Sigmoid colon (tissue), 7 donors: ENCODE data around the gene ITSN2. TPM values are rescaled to one million over a fixed set of nuclear protein-coding genes. Genes with fewer than 3 reads are reported as not detected.

Experiments used
- DNase-seq: peaks from one replicate; pipeline ENCODE4 v3.0.0-alpha.2; 2019
- H3K27ac ChIP-seq, 4 donors: fragments of 200-600 bp; sonication (generic); one replicate each; pipeline ENCODE4 v1.5.1; 2016 to 2019; ENCODE audit warnings: mild to moderate bottlenecking in 1 of 4
- H3K27me3 ChIP-seq, 3 donors: fragments of 200-600 bp; sonication (generic); one replicate each; pipeline ENCODE4 v1.5.1; 2019; ENCODE audit warnings: mild to moderate bottlenecking in 1 of 3
- H3K36me3 ChIP-seq, 4 donors: fragments of 200-600 bp; sonication (generic); one replicate each; pipeline ENCODE4 v1.5.1; 2016 to 2019
- H3K4me1 ChIP-seq, 4 donors: fragments of 200-600 bp; sonication (generic); one replicate each; pipeline ENCODE4 v1.5.1; 2017 to 2019
- H3K4me3 ChIP-seq, 4 donors: fragments of 200-600 bp; sonication (generic); one replicate each; pipeline ENCODE4 v1.5.1; 2017 to 2019; ENCODE audit warnings: mild to moderate bottlenecking in 2 of 4, moderate library complexity in 1 of 4
- H3K9me3 ChIP-seq, 4 donors: fragments of 200-600 bp in 3 of 4; sonication (generic) in 3 of 4; one replicate each; pipeline versions ENCODE4 v1.5.1 to v1.6.1; 2013 to 2019
- CTCF ChIP-seq, 4 experiments: fragments of 450-650 bp in 3 of 4; fragments of 200-600 bp in 1 of 4; IDR thresholded peaks; one replicate each; pipeline ENCODE4 v1.5.1; 2016 to 2019; ENCODE audit warnings: antibody characterized with exemption in 4 of 4, mild to moderate bottlenecking in 3 of 4, moderate library complexity in 2 of 4
- EP300 ChIP-seq, 4 donors: sonication (generic); formaldehyde crosslinking; IDR thresholded peaks; one replicate each; pipeline ENCODE4 v1.6.1; 2017; ENCODE audit warnings: antibody characterized with exemption in 4 of 4
- POLR2A ChIP-seq, 2 donors: fragments of 450-650 bp; IDR thresholded peaks; one replicate each; pipeline ENCODE4 v1.6.1; 2016; ENCODE audit warnings: antibody characterized with exemption in 2 of 2, mild to moderate bottlenecking in 2 of 2, moderate library complexity in 2 of 2
- POLR2AphosphoS5 ChIP-seq, 4 donors: sonication (generic); formaldehyde crosslinking; IDR thresholded peaks; one replicate each; pipeline ENCODE4 v1.6.1; 2017; ENCODE audit warnings: antibody characterized with exemption in 4 of 4
- WGBS, 2 donors: extraction: QIAGEN DNeasy Blood & Tissue Kit; methylation state at CpG; one replicate each; pipeline ENCODE4 v1.1.7; 2013; 5-methylcytosine and 5-hydroxymethylcytosine counted together
- intact Hi-C: fragments of 100-400 bp; cut with DNase I; formaldehyde crosslinking; loops from one replicate; pipeline ENCODE4 v1.15.1; 2023
- polyA plus RNA-seq, 3 donors: library from polyadenylated mRNA; stranded (reverse); fragments of 200-250 nt; gene quantifications; one replicate each; pipeline ENCODE4 v1.2.3, GENCODE V29; 2013
- total RNA-seq, 4 donors: library from RNA; depleted of rRNA; stranded (reverse); fragments of >200 nt; gene quantifications; one replicate each; pipeline ENCODE4 v1.1.0, GENCODE V29; 2016
- donor health status: healthy with polysubstance abuse.
- donor health status: Bipolar disorder and iron deficiency.
- donor health status: healthy.

ITSN2 gene
- total and polyA plus RNA-seq, 7 donors, result 19.2 to 73.6 (median 56.0) TPM

- Histone ChIP-seq H3K9me3 (no peaks in the 10 kb centered on the region), H3K36me3 (peaks cover 0 to 55% (median 2%) of the 10 kb centered on the region in 4 donors), H3K27me3 (no peaks in the 10 kb centered on the region), H3K27ac (no peak overlapping the region), H3K4me3 (no peak overlapping the region), H3K4me1 (peaks cover 0 to 17% (median 9%) of the 10 kb centered on the region in 4 donors)
- intact Hi-C loops, result no loop called here
- no peak for DNase-seq
- TF ChIP-seq POLR2AphosphoS5 (IDR thresholded peaks at IDR 0.05), result no peak
- no peak for TF ChIP-seq POLR2A (IDR thresholded peaks at IDR 0.05)
- TF ChIP-seq CTCF (IDR thresholded peaks at IDR 0.05), result no peak
- no peak for TF ChIP-seq EP300 (IDR thresholded peaks at IDR 0.05)
- 97 to 99% methylated on average over 2 of the region's 2 CpGs for WGBS, 2 donors
Measured at GRCh38 chr2:24272161-24272802, 88.1 kb downstream of the ITSN2 start.

- WGBS, 2 donors, result 97 to 99% methylated on average over 3 of the region's 3 CpGs
- H3K27me3 ChIP-seq, result no peaks in the 10 kb centered on the region
- H3K9me3 ChIP-seq, result no peaks in the 10 kb centered on the region
- DNase-seq, result no peak
- peaks cover 0 to 64% (median under 1%) of the 10 kb centered on the region in 4 donors for H3K36me3 ChIP-seq
- intact Hi-C loops, result no loop called here
- H3K4me1 ChIP-seq, result peaks cover 0 to 7% (median 0%) of the 10 kb centered on the region in 4 donors
- TF ChIP-seq EP300 (IDR thresholded peaks at IDR 0.05), result no peak
- TF ChIP-seq POLR2A (IDR thresholded peaks at IDR 0.05), result no peak
- no peak for TF ChIP-seq POLR2AphosphoS5 (IDR thresholded peaks at IDR 0.05)
- TF ChIP-seq CTCF (IDR thresholded peaks at IDR 0.05), result no peak
- H3K4me3 ChIP-seq, result no peak overlapping the region
- no peak overlapping the region for H3K27ac ChIP-seq
Measured at GRCh38 chr2:24269265-24269664, 91.1 kb downstream of the ITSN2 start.

GRCh38 chr2:24265212-24265611 lies 95.1 kb downstream of the ITSN2 start:
- WGBS, 2 donors, result 96 to 98% methylated on average over 2 of the region's 2 CpGs
- intact Hi-C loops, result no loop called here
- H3K36me3 ChIP-seq, result peaks cover 0 to 50% (median 6%) of the 10 kb centered on the region in 4 donors

GRCh38 chr2:24262421-24262970 lies 97.8 kb downstream of the ITSN2 start:
- Histone ChIP-seq H3K4me1 (peaks cover 0 to 16% (median 6%) of the 10 kb centered on the region in 4 donors), H3K27ac (no peak overlapping the region), H3K4me3 (no peak overlapping the region), H3K27me3 (no peaks in the 10 kb centered on the region), H3K9me3 (no peaks in the 10 kb centered on the region), H3K36me3 (peaks cover 0 to 58% (median 12%) of the 10 kb centered on the region in 4 donors)
- 81 to 92% methylated on average over 1 of the region's 1 CpG for WGBS, 2 donors
- intact Hi-C loops, result no loop called here
- TF ChIP-seq POLR2AphosphoS5 (IDR thresholded peaks at IDR 0.05), result no peak
- no peak for TF ChIP-seq CTCF (IDR thresholded peaks at IDR 0.05)
- TF ChIP-seq POLR2A (IDR thresholded peaks at IDR 0.05), result no peak
- TF ChIP-seq EP300 (IDR thresholded peaks at IDR 0.05), result no peak
- DNase-seq, result no peak

More at GRCh38 chr2:24265212-24265611, 95.1 kb downstream of the ITSN2 start:
- Histone ChIP-seq H3K4me3 (no peak overlapping the region), H3K27me3 (no peaks in the 10 kb centered on the region), H3K9me3 (no peaks in the 10 kb centered on the region), H3K4me1 (peaks cover 0 to 8% (median 4%) of the 10 kb centered on the region in 4 donors), H3K27ac (no peak overlapping the region)
- DNase-seq, result no peak
- TF ChIP-seq EP300 (IDR thresholded peaks at IDR 0.05), result no peak

GRCh38 chr2:24261441-24261840 lies 98.9 kb downstream of the ITSN2 start:
- Histone ChIP-seq H3K27me3 (no peaks in the 10 kb centered on the region), H3K9me3 (no peaks in the 10 kb centered on the region), H3K4me3 (no peak overlapping the region), H3K27ac (no peak overlapping the region), H3K36me3 (peaks cover 3 to 58% (median 13%) of the 10 kb centered on the region in 4 donors), H3K4me1 (peaks cover 0 to 16% (median 6%) of the 10 kb centered on the region in 4 donors)
- no peak for DNase-seq
- 68 to 70% methylated on average over 3 of the region's 3 CpGs for WGBS, 2 donors
- no peak for TF ChIP-seq CTCF (IDR thresholded peaks at IDR 0.05)
- no peak for TF ChIP-seq POLR2A (IDR thresholded peaks at IDR 0.05)
- no peak for TF ChIP-seq POLR2AphosphoS5 (IDR thresholded peaks at IDR 0.05)
- intact Hi-C loops, result no loop called here
